Karpas-422 (cell line): ENCODE results near the gene SLC13A2. TPM values are rescaled to one million over a fixed set of nuclear protein-coding genes. Genes with fewer than 3 reads are reported as not detected.

Experiments
- DNase-seq: peaks from one replicate; pipeline ENCODE4 v3.0.0-alpha.2; 2015
- H2AFZ ChIP-seq: fragments of 200-600 bp; sonication (generic); 2 replicates; pipeline ENCODE4 v1.6.1; 2014; ENCODE audit warnings: antibody characterized with exemption, low read length, mixed read lengths
- H3K27ac ChIP-seq: fragments of 200-600 bp; sonication (generic); 2 replicates; pipeline ENCODE4 v1.5.1; 2014; ENCODE audit warnings: mild to moderate bottlenecking, low read length, moderate library complexity
- H3K27me3 ChIP-seq: fragments of 200-600 bp; sonication (generic); 2 replicates; pipeline ENCODE4 v1.6.1; 2014; ENCODE audit warnings: low read length, mixed read lengths
- H3K36me3 ChIP-seq: fragments of 200-600 bp; sonication (generic); 2 replicates; pipeline ENCODE4 v1.6.1; 2014; ENCODE audit warnings: low read length, mixed read lengths; ENCODE audit not compliant: insufficient read depth
- H3K4me1 ChIP-seq: fragments of 200-600 bp; sonication (generic); 2 replicates; pipeline ENCODE4 v1.6.1; 2014; ENCODE audit warnings: mild to moderate bottlenecking, low read length, mixed read lengths
- H3K4me2 ChIP-seq: fragments of 200-600 bp; sonication (generic); 2 replicates; pipeline ENCODE4 v1.6.1; 2014; ENCODE audit warnings: low read length, low read depth, mild to moderate bottlenecking; ENCODE audit not compliant: poor library complexity, severe bottlenecking
- H3K4me3 ChIP-seq: fragments of 200-600 bp; sonication (generic); 2 replicates; pipeline ENCODE4 v1.5.1; 2014; ENCODE audit warnings: mild to moderate bottlenecking, antibody characterized with exemption, low read length, mixed read lengths
- H3K79me2 ChIP-seq: fragments of 200-600 bp; sonication (generic); 2 replicates; pipeline ENCODE4 v1.6.1; 2014; ENCODE audit warnings: mild to moderate bottlenecking, low read length, mixed read lengths
- H3K9ac ChIP-seq: fragments of 200-600 bp; sonication (generic); 2 replicates; pipeline ENCODE4 v1.6.0; 2014; ENCODE audit warnings: low read length
- H3K9me2 ChIP-seq: fragments of 200-600 bp; sonication (generic), shearing (Covaris generic); replicated peaks from 2 replicates; pipeline ENCODE4 v1.6.0; 2014; ENCODE audit warnings: mild to moderate bottlenecking, low read length, moderate library complexity; ENCODE audit not compliant: insufficient read depth
- H3K9me3 ChIP-seq: fragments of 300-700, 200-600 bp; sonication (generic); 2 replicates; pipeline ENCODE4 v1.6.1; 2014; ENCODE audit warnings: low read length, mixed read lengths
- H4K20me1 ChIP-seq: fragments of 200-600 bp; sonication (generic); 2 replicates; pipeline ENCODE4 v1.6.1; 2014; ENCODE audit warnings: mild to moderate bottlenecking, antibody characterized with exemption, low read length, low read depth; ENCODE audit not compliant: insufficient read depth
- total RNA-seq: library from RNA; depleted of rRNA; stranded (reverse); fragments of >200 nt; shearing (Covaris generic); gene quantifications from 2 replicates; pipeline ENCODE4 v1.2.3, GENCODE V29; 2014; ENCODE audit warnings: low replicate concordance

The SLC13A2 gene
- total RNA-seq, 1 experiment from 2014 or later = not detected

- Histone ChIP-seq H3K27me3 (no peaks in the 10 kb centered on the region), H3K36me3 (no peaks in the 10 kb centered on the region), H3K4me1 (no peaks in the 10 kb centered on the region), H2AFZ (no peak overlapping the region), H3K4me3 (no peak overlapping the region), H4K20me1 (no peaks in the 10 kb centered on the region), H3K9me2 (no peaks in the 10 kb centered on the region), H3K79me2 (no peaks in the 10 kb centered on the region), H3K4me2 (no peak overlapping the region), H3K9me3 (no peaks in the 10 kb centered on the region), H3K27ac (no peak overlapping the region), H3K9ac (no peak overlapping the region)
- DNase-seq = no peak
Measured at GRCh38 chr17:28527181-28527681, 53.8 kb downstream of the SLC13A2 start.

- Histone ChIP-seq H3K79me2 (no peaks in the 10 kb centered on the region), H3K4me3 (no peak overlapping the region), H3K9me3 (no peaks in the 10 kb centered on the region), H3K36me3 (no peaks in the 10 kb centered on the region), H3K27me3 (no peaks in the 10 kb centered on the region), H2AFZ (no peak overlapping the region), H3K4me2 (no peak overlapping the region), H3K9me2 (no peaks in the 10 kb centered on the region), H3K27ac (no peak overlapping the region), H4K20me1 (no peaks in the 10 kb centered on the region), H3K4me1 (no peaks in the 10 kb centered on the region), H3K9ac (no peak overlapping the region)
- DNase-seq = no peak
Measured at GRCh38 chr17:28527859-28528258, 54.4 kb downstream of the SLC13A2 start.

GRCh38 chr17:28528327-28529012 lies 55.0 kb downstream of the SLC13A2 start:
- H3K4me1 ChIP-seq = no peaks in the 10 kb centered on the region
- no peak for DNase-seq
- no peaks in the 10 kb centered on the region for H3K27me3 ChIP-seq
- H3K27ac ChIP-seq = no peak overlapping the region
- H3K9me2 ChIP-seq = no peaks in the 10 kb centered on the region
- H3K36me3 ChIP-seq = no peaks in the 10 kb centered on the region
- no peak overlapping the region for H3K4me3 ChIP-seq
- H2AFZ ChIP-seq = no peak overlapping the region
- H3K9me3 ChIP-seq = no peaks in the 10 kb centered on the region
- no peak overlapping the region for H3K9ac ChIP-seq
- no peak overlapping the region for H3K4me2 ChIP-seq
- no peaks in the 10 kb centered on the region for H3K79me2 ChIP-seq
- H4K20me1 ChIP-seq = no peaks in the 10 kb centered on the region

- Histone ChIP-seq H4K20me1 (no peaks in the 10 kb centered on the region), H3K9me2 (no peaks in the 10 kb centered on the region), H3K36me3 (no peaks in the 10 kb centered on the region), H3K4me3 (no peak overlapping the region), H3K79me2 (no peaks in the 10 kb centered on the region), H2AFZ (no peak overlapping the region), H3K9ac (no peak overlapping the region), H3K4me1 (no peaks in the 10 kb centered on the region), H3K27me3 (no peaks in the 10 kb centered on the region), H3K9me3 (no peaks in the 10 kb centered on the region), H3K27ac (no peak overlapping the region), H3K4me2 (no peak overlapping the region)
- DNase-seq = no peak
Measured at GRCh38 chr17:28529013-28529400, 55.6 kb downstream of the SLC13A2 start.

GRCh38 chr17:28530250-28530649 lies 56.8 kb downstream of the SLC13A2 start:
- H3K9me2 ChIP-seq = no peaks in the 10 kb centered on the region
- no peak overlapping the region for H3K27ac ChIP-seq
- no peak overlapping the region for H3K4me2 ChIP-seq
- no peaks in the 10 kb centered on the region for H3K27me3 ChIP-seq
- no peak for DNase-seq
- H3K79me2 ChIP-seq = no peaks in the 10 kb centered on the region
- H3K9me3 ChIP-seq = no peaks in the 10 kb centered on the region
- no peak overlapping the region for H2AFZ ChIP-seq
- no peaks in the 10 kb centered on the region for H4K20me1 ChIP-seq
- H3K36me3 ChIP-seq = no peaks in the 10 kb centered on the region
- no peak overlapping the region for H3K4me3 ChIP-seq
- no peak overlapping the region for H3K9ac ChIP-seq
- no peaks in the 10 kb centered on the region for H3K4me1 ChIP-seq

- Histone ChIP-seq H3K9ac (no peak overlapping the region), H3K9me3 (no peaks in the 10 kb centered on the region)
Measured at GRCh38 chr17:28530926-28531325, 57.5 kb downstream of the SLC13A2 start.

GRCh38 chr17:28532050-28532960 lies 58.9 kb downstream of the SLC13A2 start:
- Histone ChIP-seq H3K27me3 (no peaks in the 10 kb centered on the region), H3K79me2 (no peaks in the 10 kb centered on the region), H3K9ac (no peak overlapping the region), H3K4me3 (no peak overlapping the region), H3K4me2 (no peak overlapping the region), H3K27ac (no peak overlapping the region), H4K20me1 (no peaks in the 10 kb centered on the region), H2AFZ (no peak overlapping the region), H3K9me3 (no peaks in the 10 kb centered on the region), H3K4me1 (no peaks in the 10 kb centered on the region), H3K36me3 (no peaks in the 10 kb centered on the region), H3K9me2 (no peaks in the 10 kb centered on the region)
- no peak for DNase-seq

More at GRCh38 chr17:28530926-28531325, 57.5 kb downstream of the SLC13A2 start:
- H3K27ac ChIP-seq = no peak overlapping the region
- no peaks in the 10 kb centered on the region for H4K20me1 ChIP-seq
- H3K4me3 ChIP-seq = no peak overlapping the region
- no peak for DNase-seq
- no peak overlapping the region for H2AFZ ChIP-seq
- no peak overlapping the region for H3K4me2 ChIP-seq
- no peaks in the 10 kb centered on the region for H3K36me3 ChIP-seq
- no peaks in the 10 kb centered on the region for H3K4me1 ChIP-seq
- no peaks in the 10 kb centered on the region for H3K9me2 ChIP-seq
- H3K27me3 ChIP-seq = no peaks in the 10 kb centered on the region
- H3K79me2 ChIP-seq = no peaks in the 10 kb centered on the region

- Histone ChIP-seq H3K79me2 (no peaks in the 10 kb centered on the region), H4K20me1 (no peaks in the 10 kb centered on the region), H3K4me3 (no peak overlapping the region), H3K4me1 (no peaks in the 10 kb centered on the region), H3K27ac (no peak overlapping the region), H3K9me2 (no peaks in the 10 kb centered on the region), H3K9me3 (no peaks in the 10 kb centered on the region), H2AFZ (no peak overlapping the region), H3K27me3 (no peaks in the 10 kb centered on the region), H3K4me2 (no peak overlapping the region), H3K9ac (no peak overlapping the region), H3K36me3 (no peaks in the 10 kb centered on the region)
- DNase-seq = no peak
Measured at GRCh38 chr17:28533091-28533807, 59.8 kb downstream of the SLC13A2 start.
